GM18526 (cell line): ENCODE results near the gene ANKRD45.

Experiments used
- POLR2A ChIP-seq: IDR thresholded peaks from 3 replicates; pipeline ENCODE4 v1.6.1; 2011; ENCODE audit not compliant: insufficient read length; ENCODE audit errors: extremely low read depth

The ANKRD45 gene

DNA sequence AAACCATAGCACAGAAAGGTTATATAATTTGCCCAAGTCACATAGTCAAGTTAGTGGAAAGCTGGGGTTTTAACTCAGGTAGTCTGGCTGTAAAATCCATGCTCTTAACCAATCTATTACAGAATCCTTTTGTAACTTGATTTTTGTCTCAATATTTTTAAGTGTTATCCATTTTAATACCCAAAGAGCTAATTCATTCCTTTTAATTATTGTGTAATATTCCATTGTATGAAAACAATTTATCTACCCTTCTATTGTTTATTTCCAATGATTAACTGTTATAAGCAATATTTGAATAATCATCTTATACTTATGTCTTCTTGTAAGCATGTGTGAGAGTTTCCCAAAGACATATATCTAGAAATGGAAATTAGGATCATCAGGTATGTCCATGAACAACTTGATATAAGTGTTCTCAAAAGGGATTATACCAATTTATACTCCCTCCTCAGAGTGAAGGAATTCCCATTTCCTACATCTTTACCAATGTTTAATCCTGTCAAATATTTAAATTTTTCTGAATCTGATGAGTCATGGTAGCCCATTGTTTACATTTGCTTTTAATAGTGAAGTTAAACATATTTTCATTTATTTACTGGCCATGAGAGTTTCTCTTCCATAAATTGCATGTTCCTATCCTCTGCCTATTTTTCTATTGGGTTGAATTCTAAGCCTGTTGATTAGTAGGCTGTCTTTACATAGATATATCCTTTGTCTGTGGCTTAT lies 20.6 kb downstream of the ANKRD45 start:
- TF ChIP-seq POLR2A, result no peak

DNA sequence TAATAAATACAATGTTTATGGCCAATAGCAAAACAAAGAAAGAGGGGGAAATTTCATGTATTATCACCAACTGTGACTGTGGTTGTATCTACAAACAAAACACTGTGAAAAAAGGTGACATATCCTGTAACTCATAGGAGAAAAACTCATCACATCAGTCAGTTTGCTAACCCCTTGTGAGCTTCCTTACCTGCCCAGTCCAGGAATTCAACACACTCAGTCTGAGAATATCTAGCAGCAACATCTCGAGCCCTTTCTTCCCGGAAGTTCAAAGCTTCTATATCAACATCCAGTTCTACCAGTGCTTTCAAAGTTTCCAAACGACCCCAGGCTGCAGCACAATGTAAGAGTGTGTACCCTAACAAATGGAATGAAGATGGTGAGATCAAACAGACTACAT lies 23.0 kb downstream of the ANKRD45 start:
- no peak for TF ChIP-seq POLR2A

DNA sequence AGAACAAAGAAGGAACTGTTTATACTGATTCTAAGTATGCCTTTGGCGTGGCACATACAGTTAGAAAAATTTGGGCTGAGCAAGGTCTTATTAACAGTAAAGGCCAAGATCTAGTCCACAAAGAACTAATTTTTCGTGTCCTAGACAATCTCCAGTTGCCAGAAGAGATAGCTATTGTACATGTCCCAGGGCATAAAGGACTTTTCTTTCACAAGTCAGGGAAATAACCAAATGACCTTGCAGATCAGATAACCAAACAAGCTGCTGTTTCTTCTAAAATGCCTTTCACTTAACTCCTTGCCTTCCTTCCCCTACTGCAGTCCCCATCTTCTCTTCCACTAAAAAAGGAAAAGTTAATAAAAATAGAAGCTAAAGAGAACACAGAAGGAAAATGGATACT lies 30.5 kb downstream of the ANKRD45 start:
- TF ChIP-seq POLR2A, result no peak

DNA sequence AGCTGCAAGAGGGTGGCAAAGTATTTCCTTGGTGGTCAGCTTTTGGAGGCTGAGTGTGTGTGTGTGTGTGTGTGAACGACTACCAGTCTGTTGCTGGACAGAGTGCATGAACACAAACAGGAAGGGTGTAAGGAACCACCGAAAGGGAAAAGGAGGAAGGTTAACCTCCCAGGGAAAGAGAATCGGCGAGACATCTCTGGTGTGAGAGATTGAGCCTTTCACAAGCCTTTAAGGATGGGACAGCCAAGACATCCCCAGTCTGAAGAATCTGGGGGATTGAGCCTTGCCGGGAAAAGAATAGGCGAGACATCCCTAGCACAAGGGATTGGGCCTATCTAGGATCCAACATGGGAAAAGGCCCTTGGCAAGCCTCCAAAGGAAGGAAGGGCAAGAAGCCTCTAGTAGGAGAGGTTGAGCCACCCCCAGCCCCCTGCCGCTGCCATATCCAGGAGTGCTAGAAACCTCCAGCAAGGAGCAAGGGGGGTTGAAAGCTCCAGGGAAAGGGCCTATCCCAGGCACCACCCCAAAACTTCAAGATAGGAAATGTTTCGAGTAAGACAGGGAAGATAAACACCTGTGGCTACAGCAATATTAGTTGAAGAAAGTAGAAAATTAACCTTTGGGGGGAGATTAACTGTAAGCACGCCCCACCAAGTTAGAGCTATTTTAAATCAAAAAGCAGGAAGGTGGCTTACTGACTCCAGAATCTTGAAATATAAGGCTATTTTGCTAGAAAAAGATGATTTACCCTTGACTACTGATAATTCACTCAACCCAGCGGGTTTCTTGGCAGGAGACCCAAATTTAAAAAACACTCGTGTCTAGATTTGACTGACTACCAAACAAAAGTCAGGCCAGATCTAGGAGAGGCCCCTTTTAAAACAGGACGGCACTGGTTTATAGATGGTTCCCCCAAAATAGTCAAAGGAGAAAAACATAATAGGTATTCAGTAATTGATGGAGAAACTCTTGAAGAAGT lies 31.3 kb downstream of the ANKRD45 start:
- TF ChIP-seq POLR2A, result no peak

DNA sequence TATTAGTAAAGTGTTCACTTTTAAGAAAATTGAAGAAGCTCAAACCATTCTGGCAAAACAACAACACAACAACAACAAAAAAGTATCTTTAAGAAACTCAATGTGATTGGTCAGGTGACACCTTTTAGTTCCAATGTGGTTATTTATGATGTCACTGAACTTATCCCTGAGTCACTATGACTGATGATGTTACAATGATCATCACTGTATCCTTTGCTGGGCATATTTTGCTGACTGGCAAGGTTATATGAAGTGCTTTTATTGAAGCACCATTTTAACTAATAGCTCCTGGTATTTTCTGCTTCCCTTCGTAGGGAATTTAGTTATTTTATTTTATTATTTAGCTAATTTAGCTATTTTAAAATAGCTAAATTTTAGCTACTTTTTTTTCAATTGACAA lies 34.5 kb downstream of the ANKRD45 start, which contains the start of gene TEX50:
TEX50 (plus strand) TSS at position 223 of the 400 bp plus-strand sequence. CDS start 184 bp downstream, outside the sequence.
- no peak for TF ChIP-seq POLR2A

DNA sequence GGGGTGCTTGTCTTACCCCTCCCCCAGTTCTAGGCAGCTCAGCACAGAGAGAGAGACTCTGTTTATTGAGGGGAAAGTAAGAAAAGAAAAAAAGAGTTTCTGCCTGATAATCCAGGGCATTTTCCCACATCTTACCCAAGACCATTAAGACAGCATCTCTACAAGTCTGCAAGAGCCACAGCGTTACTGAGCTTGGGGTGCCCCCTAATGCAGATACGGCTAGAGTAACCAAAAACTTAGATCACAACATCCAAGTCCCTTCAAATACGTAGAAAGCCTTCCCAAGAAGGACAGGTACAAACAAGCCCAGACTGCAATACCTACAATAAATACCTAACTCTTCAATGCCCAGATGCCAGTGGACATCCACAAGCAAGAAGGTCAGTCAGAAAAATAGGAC lies 40.8 kb downstream of the ANKRD45 start:
- no peak for TF ChIP-seq POLR2A

DNA sequence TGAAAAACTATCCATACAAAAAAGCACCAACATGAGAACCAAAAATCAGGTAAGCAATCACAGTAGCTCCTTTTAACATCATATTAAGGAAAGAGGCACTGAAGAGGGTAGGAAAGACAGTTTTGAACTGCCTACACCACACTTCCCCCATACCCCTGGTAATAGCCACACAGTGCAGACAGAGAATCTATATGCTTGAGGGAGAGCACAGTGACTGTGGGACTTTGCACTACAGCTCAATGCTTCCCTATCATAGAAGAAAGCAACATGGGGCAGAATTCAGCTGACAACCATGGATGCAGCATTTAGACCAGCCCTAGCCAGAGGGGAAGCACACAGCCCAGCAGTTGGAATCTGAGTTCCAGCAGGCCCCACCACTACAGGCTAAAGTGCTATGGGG lies 42.4 kb downstream of the ANKRD45 start:
- no peak for TF ChIP-seq POLR2A

DNA sequence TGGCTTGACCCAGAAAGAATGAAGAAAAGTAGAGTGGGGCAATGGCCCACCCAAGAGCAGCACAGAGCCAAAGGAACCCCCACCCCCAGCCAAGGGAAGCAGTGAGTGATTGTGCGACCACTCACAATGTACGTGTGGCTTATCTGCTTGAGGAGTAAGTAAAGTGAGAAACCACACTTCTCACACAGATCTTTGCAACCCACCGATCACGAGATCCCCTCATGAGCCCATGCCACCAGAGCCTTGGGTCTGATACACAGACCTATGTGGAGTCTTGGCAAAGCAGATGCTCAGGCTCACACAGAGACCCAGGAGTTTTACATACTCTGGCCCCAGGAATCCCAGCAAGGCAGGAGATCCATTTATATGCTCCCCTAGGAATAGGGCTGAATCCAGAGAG lies 52.8 kb downstream of the ANKRD45 start:
- no peak for TF ChIP-seq POLR2A

DNA sequence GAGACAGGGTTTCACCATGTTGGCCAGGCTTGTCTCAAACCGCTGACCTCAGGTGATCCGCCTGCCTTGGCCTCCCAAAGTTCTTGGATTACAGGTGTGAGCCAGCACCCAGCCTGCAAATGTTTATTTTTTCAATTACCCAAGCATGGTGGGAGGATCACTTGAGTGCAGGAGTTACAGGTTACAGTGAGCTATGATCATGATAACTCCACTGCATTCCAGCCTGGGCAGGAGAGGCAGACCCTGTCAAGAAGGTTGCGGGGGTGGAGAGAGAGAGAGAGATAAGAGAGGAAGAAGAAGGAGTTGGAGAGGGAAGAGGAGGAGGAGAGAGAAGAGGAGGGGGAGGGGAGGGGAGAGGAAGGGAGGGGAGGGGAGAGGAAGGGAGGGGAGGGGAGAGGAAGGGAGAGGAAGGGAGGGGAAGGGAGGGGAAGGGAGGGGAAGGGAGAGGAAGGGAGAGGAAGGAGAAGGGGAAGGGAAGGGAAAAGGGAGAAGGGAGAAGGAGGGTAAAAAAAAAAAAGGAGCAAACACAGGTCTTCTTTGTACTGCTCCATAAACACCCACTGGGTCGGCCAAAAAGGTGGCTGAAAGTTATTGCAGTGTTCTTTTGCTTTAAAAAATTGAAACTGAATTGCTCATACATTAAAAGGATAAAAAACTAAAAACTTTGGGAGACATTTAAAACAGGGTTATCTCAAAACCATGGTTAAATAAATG lies 61.0 kb downstream of the ANKRD45 start:
- TF ChIP-seq POLR2A, result no peak

DNA sequence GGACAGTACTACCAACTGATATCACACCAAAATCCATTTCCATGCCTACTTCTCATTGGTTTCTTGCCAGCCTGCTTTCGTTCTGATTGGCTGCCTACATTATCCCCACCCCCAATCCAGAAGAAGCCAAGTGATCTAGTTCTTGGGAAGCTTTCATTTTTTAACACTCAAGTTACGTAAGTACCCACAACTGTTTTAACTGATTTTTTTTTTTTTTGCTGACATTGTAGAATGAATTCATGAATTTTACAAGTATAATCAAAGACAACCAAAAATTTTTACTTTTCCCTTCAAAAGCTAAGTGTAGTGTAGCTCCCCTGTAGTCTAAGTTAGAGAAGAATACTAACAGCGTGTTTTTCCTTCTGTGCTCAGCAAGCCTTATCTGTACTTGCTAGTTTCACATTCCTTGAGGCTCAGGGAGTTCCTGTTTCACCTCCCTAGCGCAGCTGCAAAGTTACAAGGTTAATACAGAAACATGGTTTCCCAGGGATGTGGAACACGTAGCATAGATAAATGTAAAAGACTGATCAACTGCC lies 66.5 kb downstream of the ANKRD45 start, which contains the start of gene SLC9C2:
SLC9C2 (minus strand) TSS at position 17 of the 536 bp plus-strand sequence. CDS start 1,296 bp downstream, outside the sequence.
- no peak for TF ChIP-seq POLR2A

DNA sequence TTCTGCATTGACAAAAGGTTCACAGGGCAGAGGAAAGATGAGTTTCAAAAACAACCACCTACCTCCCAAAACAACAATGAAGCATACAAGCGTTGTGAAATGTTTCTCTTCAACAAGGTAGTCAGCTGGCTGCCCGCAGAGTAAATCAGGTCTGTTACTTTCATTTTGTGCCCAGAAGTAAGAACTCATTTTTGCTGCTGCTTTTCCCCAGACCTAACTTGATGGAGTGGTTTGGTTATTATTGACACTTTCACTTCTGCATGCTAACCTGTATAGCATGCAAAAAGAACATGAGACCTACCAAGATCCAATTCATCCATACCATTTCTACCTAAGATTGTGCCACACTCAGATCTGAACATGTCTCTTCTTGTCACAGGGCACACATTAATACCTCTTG lies 68.1 kb downstream of the ANKRD45 start:
- no peak for TF ChIP-seq POLR2A

DNA sequence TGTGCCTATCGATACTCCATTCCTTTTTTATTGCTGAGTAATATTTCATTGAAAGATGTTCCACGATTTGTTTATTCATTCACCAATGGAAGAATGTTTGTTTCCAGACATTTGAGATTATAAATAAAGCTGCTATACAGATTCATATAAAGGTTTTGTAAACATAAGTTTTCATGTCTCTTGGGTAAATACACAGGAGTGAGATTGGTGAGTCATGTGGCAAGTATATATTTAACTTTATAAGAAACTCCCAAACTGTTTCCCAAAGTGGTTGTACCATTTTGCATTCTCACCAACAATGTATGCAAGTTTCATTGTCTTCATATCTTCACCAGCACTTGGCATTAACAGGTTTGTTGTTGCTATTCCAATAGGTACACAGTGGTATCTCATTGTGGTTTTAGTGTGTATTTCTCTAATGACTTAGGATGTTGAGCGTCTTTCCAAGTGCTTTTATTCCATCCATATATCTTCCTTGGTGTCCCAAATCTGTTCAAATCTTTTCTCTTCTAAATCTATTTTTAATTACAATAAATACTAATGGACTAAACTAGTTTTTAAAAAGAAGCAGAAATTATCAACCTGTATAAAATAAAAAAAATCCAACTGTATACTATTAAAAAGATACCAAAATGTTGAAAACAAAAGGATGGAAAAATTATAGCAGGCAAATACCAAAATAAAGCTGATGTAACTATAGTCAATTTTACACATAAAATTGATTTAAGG lies 73.4 kb downstream of the ANKRD45 start:
- no peak for TF ChIP-seq POLR2A

DNA sequence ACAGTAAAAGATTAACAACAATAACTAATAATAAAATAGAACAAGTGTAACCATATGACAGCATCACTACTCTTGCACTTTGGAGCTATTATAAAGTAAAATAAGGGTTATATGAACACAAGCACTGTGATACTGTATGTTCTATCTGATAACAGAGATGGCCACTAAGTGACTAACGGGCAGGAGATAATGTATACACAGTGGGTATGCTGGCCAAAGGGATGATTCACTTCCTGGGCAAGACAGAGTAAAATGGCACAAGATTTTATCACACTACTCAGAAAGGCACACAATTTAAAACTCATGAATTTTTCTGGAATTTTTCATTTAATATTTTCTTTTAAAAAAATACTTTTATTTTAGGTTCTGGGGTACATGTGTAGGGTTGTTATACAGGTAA lies 79.1 kb downstream of the ANKRD45 start:
- no peak for TF ChIP-seq POLR2A

DNA sequence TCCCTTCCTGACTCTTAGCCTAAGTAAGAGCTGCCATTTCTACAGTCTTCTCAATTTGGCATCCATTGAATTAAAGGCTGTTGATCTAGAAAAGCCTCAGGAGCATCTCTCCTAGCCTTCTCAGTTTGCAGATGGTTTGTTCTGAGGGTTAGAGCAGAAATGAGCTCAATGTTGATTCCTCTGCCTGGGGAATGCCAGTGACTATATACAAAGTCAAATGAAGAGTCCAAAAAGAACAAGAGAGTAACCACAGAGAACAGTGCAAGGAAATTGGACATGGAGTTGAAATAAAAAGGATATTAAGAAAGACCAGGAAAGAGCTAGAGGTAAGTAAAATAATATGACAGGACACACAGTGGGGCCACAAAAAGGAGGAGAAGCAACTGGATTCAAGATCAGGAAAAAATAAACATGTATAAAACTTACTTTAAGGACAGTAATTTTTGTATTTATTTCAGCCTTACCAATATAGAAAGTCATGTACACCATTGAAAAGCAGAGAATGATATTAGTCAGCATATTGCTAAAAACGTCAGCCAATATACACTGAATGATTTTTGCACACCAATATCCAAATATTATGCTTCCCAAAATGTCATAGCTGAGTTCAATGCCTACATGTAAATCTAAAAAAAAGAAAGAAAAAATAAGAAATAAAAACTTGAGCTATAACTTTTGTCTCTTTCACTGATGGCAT lies 88.1 kb downstream of the ANKRD45 start:
- no peak for TF ChIP-seq POLR2A
